ENCODE results near the gene AMBRA1.
"Not testable (repeated sequence)": the region's sequence is repeated elsewhere in the genome, so short reads cannot be mapped to it uniquely, and the experiment has no call there.

The AMBRA1 gene

GRCh38 chr11:46590740-46591605 lies 2.9 kb downstream of the AMBRA1 start:
- no peak overlapping the region for H3K9ac ChIP-seq (ENCODE audit: low read length)
- no peaks in the 10 kb centered on the region for H3K9me3 ChIP-seq (ENCODE audit: insufficient read depth, low read length)
- peak overlapping the region; percentile 6 for H3K4me2 ChIP-seq (ENCODE audit: low read depth, low read length, poor library complexity, severe bottlenecking)
- H3K27me3 ChIP-seq (ENCODE audit: low read length): no peaks in the 10 kb centered on the region
- H3K4me3 ChIP-seq (ENCODE audit: insufficient read depth, low read length, poor library complexity, severe bottlenecking): no peak overlapping the region
- no peak for TF ChIP-seq CTCF (IDR thresholded peaks at IDR 0.05; ENCODE audit: insufficient read depth, low read length, poor library complexity, severe bottlenecking)
- TF ChIP-seq EZH2phosphoT487 (conservative IDR thresholded peaks at IDR 0.05; ENCODE audit: low read length): no peak
- no peaks in the 10 kb centered on the region for H3K36me3 ChIP-seq (ENCODE audit: low read length)
- H2AFZ ChIP-seq (ENCODE audit: low read depth, low read length, severe bottlenecking): no peak overlapping the region
- peaks cover 9% of the 10 kb centered on the region; the same call in 1 of the 2 replicates for H3F3A ChIP-seq (ENCODE audit: insufficient read depth)
- H3K9me2 ChIP-seq (replicated peaks; ENCODE audit: insufficient read depth, low read length): no peaks in the 10 kb centered on the region
- H3K79me2 ChIP-seq (ENCODE audit: insufficient read depth, low read length): peaks cover 77% of the 10 kb centered on the region
- H3K27ac ChIP-seq (ENCODE audit: low read depth, low read length): no peak overlapping the region
- no peaks in the 10 kb centered on the region for H4K20me1 ChIP-seq (ENCODE audit: low read depth, low read length)

DNA sequence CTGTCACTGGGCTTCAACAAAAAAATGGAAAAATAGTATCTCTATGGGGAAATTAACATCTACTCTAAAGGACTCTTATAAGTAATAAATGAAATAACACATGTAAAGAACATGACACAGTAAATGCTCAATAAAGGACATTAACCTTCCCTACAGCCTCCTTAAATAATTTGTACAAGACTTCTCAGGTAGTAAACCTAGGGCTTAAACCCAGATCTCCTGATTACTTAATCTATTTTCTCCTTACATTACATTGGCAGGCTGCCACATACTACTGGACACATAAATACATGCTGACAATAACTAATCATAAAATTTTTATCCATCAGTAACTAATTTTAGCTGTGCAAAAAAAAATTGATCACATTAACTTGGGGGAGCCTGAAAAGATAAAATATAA lies 4.9 kb downstream of the AMBRA1 start:
- Histone ChIP-seq H2AFZ (ENCODE audit: low read depth, low read length, severe bottlenecking) (no peak overlapping the region), H3K9ac (ENCODE audit: low read length) (no peak overlapping the region), H3K36me3 (ENCODE audit: low read length) (no peaks in the 10 kb centered on the region), H3K27ac (ENCODE audit: low read depth, low read length) (no peak overlapping the region), H3F3A (ENCODE audit: insufficient read depth) (peaks cover 9% of the 10 kb centered on the region; the same call in 1 of the 2 replicates), H3K9me2 (replicated peaks; ENCODE audit: insufficient read depth, low read length) (no peaks in the 10 kb centered on the region), H3K4me2 (ENCODE audit: low read depth, low read length, poor library complexity, severe bottlenecking) (no peak overlapping the region), H3K9me3 (ENCODE audit: insufficient read depth, low read length) (no peaks in the 10 kb centered on the region), H3K27me3 (ENCODE audit: low read length) (no peaks in the 10 kb centered on the region), H4K20me1 (ENCODE audit: low read depth, low read length) (no peaks in the 10 kb centered on the region), H3K4me3 (ENCODE audit: insufficient read depth, low read length, poor library complexity, severe bottlenecking) (no peak overlapping the region), H3K79me2 (ENCODE audit: insufficient read depth, low read length) (peaks cover 86% of the 10 kb centered on the region)
- TF ChIP-seq CTCF (IDR thresholded peaks at IDR 0.05; ENCODE audit: insufficient read depth, low read length, poor library complexity, severe bottlenecking) (no peak), EZH2phosphoT487 (conservative IDR thresholded peaks at IDR 0.05; ENCODE audit: low read length) (no peak)

DNA sequence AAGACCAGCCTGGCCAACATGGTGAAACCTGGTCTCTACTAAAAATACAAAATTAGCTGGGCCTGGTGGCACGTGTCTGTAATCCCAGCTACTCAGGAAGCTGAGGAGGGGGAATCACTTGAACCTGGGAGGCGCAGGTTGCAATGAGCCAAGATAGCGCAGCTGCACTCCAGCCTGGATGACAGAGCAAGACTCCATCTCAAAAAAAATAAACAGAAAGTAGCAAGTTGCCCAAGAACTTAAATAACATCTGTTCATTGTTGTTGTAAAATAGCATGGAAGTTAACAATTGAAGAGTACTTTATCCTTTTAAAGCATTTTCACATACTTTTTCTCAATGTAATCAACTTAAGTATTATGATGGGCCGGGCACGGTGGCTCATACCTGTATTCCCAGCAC lies 5.7 kb downstream of the AMBRA1 start:
- Histone ChIP-seq H3K9me3 (ENCODE audit: insufficient read depth, low read length) (no peaks in the 10 kb centered on the region), H3K9me2 (replicated peaks; ENCODE audit: insufficient read depth, low read length) (no peaks in the 10 kb centered on the region), H3K79me2 (ENCODE audit: insufficient read depth, low read length) (peaks cover 79% of the 10 kb centered on the region), H3F3A (ENCODE audit: insufficient read depth) (peaks cover 9% of the 10 kb centered on the region; the same call in 1 of the 2 replicates), H3K36me3 (ENCODE audit: low read length) (no peaks in the 10 kb centered on the region), H3K9ac (ENCODE audit: low read length) (no peak overlapping the region), H3K27me3 (ENCODE audit: low read length) (no peaks in the 10 kb centered on the region), H3K4me3 (ENCODE audit: insufficient read depth, low read length, poor library complexity, severe bottlenecking) (no peak overlapping the region), H3K27ac (ENCODE audit: low read depth, low read length) (no peak overlapping the region), H2AFZ (ENCODE audit: low read depth, low read length, severe bottlenecking) (no peak overlapping the region), H3K4me2 (ENCODE audit: low read depth, low read length, poor library complexity, severe bottlenecking) (no peak overlapping the region), H4K20me1 (ENCODE audit: low read depth, low read length) (no peaks in the 10 kb centered on the region)
- TF ChIP-seq CTCF (IDR thresholded peaks at IDR 0.05; ENCODE audit: insufficient read depth, low read length, poor library complexity, severe bottlenecking) (no peak), EZH2phosphoT487 (conservative IDR thresholded peaks at IDR 0.05; ENCODE audit: low read length) (no peak)

DNA sequence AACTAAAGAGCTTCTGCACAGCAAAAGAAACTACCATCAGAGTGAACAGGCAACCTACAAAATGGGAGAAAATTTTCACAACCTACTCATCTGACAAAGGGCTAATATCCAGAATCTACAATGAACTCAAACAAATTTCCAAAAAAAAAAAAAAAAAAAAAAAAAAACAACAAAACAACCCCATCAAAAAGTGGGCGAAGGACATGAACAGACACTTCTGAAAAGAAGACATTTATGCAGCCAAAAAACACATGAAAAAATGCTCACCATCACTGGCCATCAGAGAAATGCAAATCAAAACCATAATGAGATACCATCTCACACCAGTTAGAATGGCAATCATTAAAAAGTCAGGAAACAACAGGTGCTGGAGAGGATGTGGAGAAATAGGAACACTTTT lies 10.3 kb downstream of the AMBRA1 start:
- H2AFZ ChIP-seq (ENCODE audit: low read depth, low read length, severe bottlenecking); H3K27me3 ChIP-seq (ENCODE audit: low read length); H3K9me2 ChIP-seq (replicated peaks; ENCODE audit: insufficient read depth, low read length); H3F3A ChIP-seq (ENCODE audit: insufficient read depth); H3K27ac ChIP-seq (ENCODE audit: low read depth, low read length); H4K20me1 ChIP-seq (ENCODE audit: low read depth, low read length); H3K36me3 ChIP-seq (ENCODE audit: low read length); H3K9ac ChIP-seq (ENCODE audit: low read length); H3K4me3 ChIP-seq (ENCODE audit: insufficient read depth, low read length, poor library complexity, severe bottlenecking); H3K4me2 ChIP-seq (ENCODE audit: low read depth, low read length, poor library complexity, severe bottlenecking); H3K9me3 ChIP-seq (ENCODE audit: insufficient read depth, low read length): not testable (repeated sequence)
- peaks cover 71% of the 10 kb centered on the region for H3K79me2 ChIP-seq (ENCODE audit: insufficient read depth, low read length)
